ENCODE data around the gene FHOD3. TPM values are rescaled to one million over a fixed set of nuclear protein-coding genes. Genes with fewer than 3 reads are reported as not detected.

The FHOD3 gene
- total RNA-seq, 1 donor: 13.0 TPM

- TF ChIP-seq, protein P1, sequence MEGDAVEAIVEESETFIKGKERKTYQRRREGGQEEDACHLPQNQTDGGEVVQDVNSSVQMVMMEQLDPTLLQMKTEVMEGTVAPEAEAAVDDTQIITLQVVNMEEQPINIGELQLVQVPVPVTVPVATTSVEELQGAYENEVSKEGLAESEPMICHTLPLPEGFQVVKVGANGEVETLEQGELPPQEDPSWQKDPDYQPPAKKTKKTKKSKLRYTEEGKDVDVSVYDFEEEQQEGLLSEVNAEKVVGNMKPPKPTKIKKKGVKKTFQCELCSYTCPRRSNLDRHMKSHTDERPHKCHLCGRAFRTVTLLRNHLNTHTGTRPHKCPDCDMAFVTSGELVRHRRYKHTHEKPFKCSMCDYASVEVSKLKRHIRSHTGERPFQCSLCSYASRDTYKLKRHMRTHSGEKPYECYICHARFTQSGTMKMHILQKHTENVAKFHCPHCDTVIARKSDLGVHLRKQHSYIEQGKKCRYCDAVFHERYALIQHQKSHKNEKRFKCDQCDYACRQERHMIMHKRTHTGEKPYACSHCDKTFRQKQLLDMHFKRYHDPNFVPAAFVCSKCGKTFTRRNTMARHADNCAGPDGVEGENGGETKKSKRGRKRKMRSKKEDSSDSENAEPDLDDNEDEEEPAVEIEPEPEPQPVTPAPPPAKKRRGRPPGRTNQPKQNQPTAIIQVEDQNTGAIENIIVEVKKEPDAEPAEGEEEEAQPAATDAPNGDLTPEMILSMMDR (IDR thresholded peaks at IDR 0.05; ENCODE audit: extremely low read depth, low read depth, low read length): no peak
- no peaks in the 10 kb centered on the region for H3K9me3 ChIP-seq (ENCODE audit: low read depth, low read length)
- H3K27me3 ChIP-seq (ENCODE audit: insufficient read depth, low read length): no peaks in the 10 kb centered on the region
- peaks cover 3% of the 10 kb centered on the region for H3K79me2 ChIP-seq (ENCODE audit: insufficient read depth, low read length)
- H2AFZ ChIP-seq (ENCODE audit: low read length): peak overlapping the region; percentile 49
- H4K20me1 ChIP-seq (ENCODE audit: insufficient read depth, low read length): no peaks in the 10 kb centered on the region
- H3K4me3 ChIP-seq (ENCODE audit: insufficient read depth, low read length): no peak overlapping the region
- H3K4me2 ChIP-seq (ENCODE audit: insufficient read depth, low read length): peak overlapping the region; percentile 38
- no peaks in the 10 kb centered on the region for H3K36me3 ChIP-seq (ENCODE audit: insufficient read depth, low read length)
- peaks cover 58% of the 10 kb centered on the region for H3K4me1 ChIP-seq (ENCODE audit: insufficient read depth, low read length)
- H3K27ac ChIP-seq (ENCODE audit: low read depth, low read length): peak overlapping the region; percentile 72
- peak; percentile 43 for DNase-seq (ENCODE audit: insufficient read length, low spot score, missing footprints)
Observed at GRCh38 chr18:36441426-36442240, 144.1 kb downstream of the FHOD3 start.

GRCh38 chr18:36442717-36443116 is 145.2 kb downstream of the FHOD3 start:
- Histone ChIP-seq H3K9me3 (ENCODE audit: low read depth, low read length) (no peaks in the 10 kb centered on the region), H3K4me1 (ENCODE audit: insufficient read depth, low read length) (peaks cover 60% of the 10 kb centered on the region), H3K4me3 (ENCODE audit: insufficient read depth, low read length) (no peak overlapping the region), H3K36me3 (ENCODE audit: insufficient read depth, low read length) (no peaks in the 10 kb centered on the region), H2AFZ (ENCODE audit: low read length) (no peak overlapping the region), H3K27ac (ENCODE audit: low read depth, low read length) (no peak overlapping the region), H3K27me3 (ENCODE audit: insufficient read depth, low read length) (no peaks in the 10 kb centered on the region), H4K20me1 (ENCODE audit: insufficient read depth, low read length) (no peaks in the 10 kb centered on the region), H3K4me2 (ENCODE audit: insufficient read depth, low read length) (no peak overlapping the region), H3K79me2 (ENCODE audit: insufficient read depth, low read length) (peaks cover 8% of the 10 kb centered on the region)
- DNase-seq (ENCODE audit: insufficient read length, low spot score, missing footprints): no peak
- TF ChIP-seq, protein P1 (IDR thresholded peaks at IDR 0.05; ENCODE audit: extremely low read depth, low read depth, low read length): no peak

DNA sequence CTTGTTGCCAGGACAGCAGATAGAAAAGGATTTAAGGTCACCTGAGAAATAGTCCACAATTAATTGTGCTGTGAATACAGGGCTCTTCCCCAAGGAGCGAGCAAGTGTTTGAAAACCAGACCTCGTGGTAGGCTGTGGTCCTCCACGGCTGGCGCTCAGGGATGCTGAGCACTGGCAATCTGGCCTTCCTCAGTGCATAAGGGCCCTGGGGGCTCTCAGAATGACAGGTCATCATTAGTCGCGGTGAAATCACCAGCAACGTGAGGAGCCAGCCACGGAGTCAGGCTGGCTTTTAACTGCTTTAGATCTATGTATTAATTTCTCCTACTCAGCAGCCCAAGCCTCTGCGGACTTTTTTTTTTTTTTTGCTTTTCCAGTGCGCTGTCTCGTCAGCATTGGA is 148.5 kb downstream of the FHOD3 start:
- H3K27ac ChIP-seq (ENCODE audit: low read depth, low read length): no peak overlapping the region
- no peaks in the 10 kb centered on the region for H4K20me1 ChIP-seq (ENCODE audit: insufficient read depth, low read length)
- no peaks in the 10 kb centered on the region for H3K27me3 ChIP-seq (ENCODE audit: insufficient read depth, low read length)
- no peaks in the 10 kb centered on the region for H3K9me3 ChIP-seq (ENCODE audit: low read depth, low read length)
- DNase-seq (ENCODE audit: insufficient read length, low spot score, missing footprints): no peak
- no peaks in the 10 kb centered on the region for H3K36me3 ChIP-seq (ENCODE audit: insufficient read depth, low read length)
- no peak overlapping the region for H2AFZ ChIP-seq (ENCODE audit: low read length)
- peaks cover 48% of the 10 kb centered on the region for H3K4me1 ChIP-seq (ENCODE audit: insufficient read depth, low read length)
- TF ChIP-seq, protein P1 (IDR thresholded peaks at IDR 0.05; ENCODE audit: extremely low read depth, low read depth, low read length): no peak
- H3K4me2 ChIP-seq (ENCODE audit: insufficient read depth, low read length): no peak overlapping the region
- no peak overlapping the region for H3K4me3 ChIP-seq (ENCODE audit: insufficient read depth, low read length)
- peaks cover 8% of the 10 kb centered on the region for H3K79me2 ChIP-seq (ENCODE audit: insufficient read depth, low read length)

GRCh38 chr18:36448384-36449290 is 151.1 kb downstream of the FHOD3 start:
- Histone ChIP-seq H3K4me1 (ENCODE audit: insufficient read depth, low read length) (peaks cover 48% of the 10 kb centered on the region), H3K9me3 (ENCODE audit: low read depth, low read length) (no peaks in the 10 kb centered on the region), H3K79me2 (ENCODE audit: insufficient read depth, low read length) (peaks cover 11% of the 10 kb centered on the region), H3K4me2 (ENCODE audit: insufficient read depth, low read length) (peak overlapping the region; percentile 3), H4K20me1 (ENCODE audit: insufficient read depth, low read length) (no peaks in the 10 kb centered on the region), H2AFZ (ENCODE audit: low read length) (no peak overlapping the region), H3K36me3 (ENCODE audit: insufficient read depth, low read length) (no peaks in the 10 kb centered on the region), H3K27me3 (ENCODE audit: insufficient read depth, low read length) (no peaks in the 10 kb centered on the region), H3K27ac (ENCODE audit: low read depth, low read length) (no peak overlapping the region), H3K4me3 (ENCODE audit: insufficient read depth, low read length) (no peak overlapping the region)
- DNase-seq (ENCODE audit: insufficient read length, low spot score, missing footprints): no peak
- TF ChIP-seq, protein P1 (IDR thresholded peaks at IDR 0.05; ENCODE audit: extremely low read depth, low read depth, low read length): no peak
